HepG2 (cell line): Measurements from ENCODE around the gene BSND.

Source experiments
- CHD2 ChIP-seq: IDR thresholded peaks from 2 replicates; pipeline ENCODE4 v1.6.1; 2011; ENCODE audit warnings: low read depth, low read length, improper control_type of control experiment
- ELF1 ChIP-seq: sonication (generic); formaldehyde crosslinking; IDR thresholded peaks from 2 replicates; pipeline ENCODE4 v1.4.0; 2020; ENCODE audit warnings: missing genetic modification reagents
- JUND ChIP-seq: sonication (generic); formaldehyde crosslinking; IDR thresholded peaks from 2 replicates; pipeline ENCODE4 v1.8.0; 2022; ENCODE audit warnings: mild to moderate bottlenecking, missing genetic modification reagents
- POLR2AphosphoS2 ChIP-seq: IDR thresholded peaks from 2 replicates; pipeline ENCODE4 v1.6.1; 2011; ENCODE audit warnings: low read depth, low read length, improper control_type of control experiment
- SMAD1 ChIP-seq: sonication (generic); formaldehyde crosslinking; IDR thresholded peaks from 2 replicates; pipeline ENCODE4 v1.4.0; 2020; ENCODE audit warnings: missing genetic modification reagents, low read depth, mild to moderate bottlenecking, borderline replicate concordance
- ZEB1 ChIP-seq: IDR thresholded peaks from 2 replicates; pipeline ENCODE4 v1.6.1; 2012; ENCODE audit warnings: mild to moderate bottlenecking, low read depth, inconsistent platforms; ENCODE audit not compliant: insufficient replicate concordance
- ZNF709 ChIP-seq: sonication (generic); formaldehyde crosslinking; IDR thresholded peaks from 2 replicates; pipeline ENCODE4 v1.5.0; 2020; ENCODE audit warnings: mild to moderate bottlenecking, missing genetic modification reagents
- TF ChIP-seq, protein P1 (sequence below): IDR thresholded peaks from 2 replicates; pipeline ENCODE4 v1.6.1; 2012; ENCODE audit warnings: inconsistent platforms
- TF ChIP-seq, protein P2 (sequence below): fragments of 450-650 bp; IDR thresholded peaks from 2 replicates; pipeline ENCODE4 v1.6.1; 2017; ENCODE audit warnings: mild to moderate bottlenecking
- TF ChIP-seq, protein P3 (sequence below), 2 experiments: sonication (generic) in 1 of 2; formaldehyde crosslinking in 1 of 2; IDR thresholded peaks; 2 replicates each; pipeline versions ENCODE4 v1.5.1 to v1.6.1; 2011 to 2020; ENCODE audit warnings: borderline replicate concordance in 1 of 2, low read depth in 1 of 2, low read length in 1 of 2, mild to moderate bottlenecking in 1 of 2, missing genetic modification reagents in 1 of 2, moderate library complexity in 1 of 2

DNA sequence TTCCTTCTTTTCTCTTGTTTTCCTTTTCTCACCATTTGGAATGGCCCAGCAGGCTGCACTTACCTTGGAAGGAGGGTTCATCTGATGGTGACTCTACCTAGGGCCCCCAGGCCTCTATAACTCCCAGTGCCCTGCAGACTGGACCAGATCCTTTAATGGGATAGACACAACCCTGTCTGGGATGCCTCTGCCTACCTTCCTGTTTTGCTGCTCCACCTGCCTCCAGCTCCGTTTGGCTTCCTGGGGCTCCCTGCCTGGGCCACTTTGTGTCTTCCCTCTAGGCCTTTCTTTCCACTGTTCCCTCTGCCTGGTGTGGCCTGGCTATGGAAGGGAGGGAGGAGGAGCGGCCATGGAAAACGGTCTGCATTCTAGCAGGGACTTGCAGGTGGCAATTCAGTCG lies 48.1 kb downstream of the BSND start:
- no peak for TF ChIP-seq SMAD1
- TF ChIP-seq POLR2AphosphoS2 = no peak
- no peak for TF ChIP-seq ELF1 (CRISPR knock-in tag)
- no peak for TF ChIP-seq CHD2
- TF ChIP-seq JUND = no peak
- no peak for TF ChIP-seq ZNF709 (CRISPR knock-in tag)
- TF ChIP-seq, protein P1, sequence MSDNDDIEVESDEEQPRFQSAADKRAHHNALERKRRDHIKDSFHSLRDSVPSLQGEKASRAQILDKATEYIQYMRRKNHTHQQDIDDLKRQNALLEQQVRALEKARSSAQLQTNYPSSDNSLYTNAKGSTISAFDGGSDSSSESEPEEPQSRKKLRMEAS = no peak
- TF ChIP-seq, protein P2, sequence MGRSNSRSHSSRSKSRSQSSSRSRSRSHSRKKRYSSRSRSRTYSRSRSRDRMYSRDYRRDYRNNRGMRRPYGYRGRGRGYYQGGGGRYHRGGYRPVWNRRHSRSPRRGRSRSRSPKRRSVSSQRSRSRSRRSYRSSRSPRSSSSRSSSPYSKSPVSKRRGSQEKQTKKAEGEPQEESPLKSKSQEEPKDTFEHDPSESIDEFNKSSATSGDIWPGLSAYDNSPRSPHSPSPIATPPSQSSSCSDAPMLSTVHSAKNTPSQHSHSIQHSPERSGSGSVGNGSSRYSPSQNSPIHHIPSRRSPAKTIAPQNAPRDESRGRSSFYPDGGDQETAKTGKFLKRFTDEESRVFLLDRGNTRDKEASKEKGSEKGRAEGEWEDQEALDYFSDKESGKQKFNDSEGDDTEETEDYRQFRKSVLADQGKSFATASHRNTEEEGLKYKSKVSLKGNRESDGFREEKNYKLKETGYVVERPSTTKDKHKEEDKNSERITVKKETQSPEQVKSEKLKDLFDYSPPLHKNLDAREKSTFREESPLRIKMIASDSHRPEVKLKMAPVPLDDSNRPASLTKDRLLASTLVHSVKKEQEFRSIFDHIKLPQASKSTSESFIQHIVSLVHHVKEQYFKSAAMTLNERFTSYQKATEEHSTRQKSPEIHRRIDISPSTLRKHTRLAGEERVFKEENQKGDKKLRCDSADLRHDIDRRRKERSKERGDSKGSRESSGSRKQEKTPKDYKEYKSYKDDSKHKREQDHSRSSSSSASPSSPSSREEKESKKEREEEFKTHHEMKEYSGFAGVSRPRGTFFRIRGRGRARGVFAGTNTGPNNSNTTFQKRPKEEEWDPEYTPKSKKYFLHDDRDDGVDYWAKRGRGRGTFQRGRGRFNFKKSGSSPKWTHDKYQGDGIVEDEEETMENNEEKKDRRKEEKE = no peak
- TF ChIP-seq ZEB1 = no peak
- TF ChIP-seq, protein P3, sequence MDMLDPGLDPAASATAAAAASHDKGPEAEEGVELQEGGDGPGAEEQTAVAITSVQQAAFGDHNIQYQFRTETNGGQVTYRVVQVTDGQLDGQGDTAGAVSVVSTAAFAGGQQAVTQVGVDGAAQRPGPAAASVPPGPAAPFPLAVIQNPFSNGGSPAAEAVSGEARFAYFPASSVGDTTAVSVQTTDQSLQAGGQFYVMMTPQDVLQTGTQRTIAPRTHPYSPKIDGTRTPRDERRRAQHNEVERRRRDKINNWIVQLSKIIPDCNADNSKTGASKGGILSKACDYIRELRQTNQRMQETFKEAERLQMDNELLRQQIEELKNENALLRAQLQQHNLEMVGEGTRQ (IDR thresholded peaks at IDR 0.05; ENCODE audit: low read depth, low read length) = no peak
- TF ChIP-seq, protein P3 (CRISPR knock-in tag; IDR thresholded peaks at IDR 0.05; ENCODE audit: borderline replicate concordance) = no peak
